ENCODE data around the gene PPM1H.

- TF ChIP-seq, protein P1, sequence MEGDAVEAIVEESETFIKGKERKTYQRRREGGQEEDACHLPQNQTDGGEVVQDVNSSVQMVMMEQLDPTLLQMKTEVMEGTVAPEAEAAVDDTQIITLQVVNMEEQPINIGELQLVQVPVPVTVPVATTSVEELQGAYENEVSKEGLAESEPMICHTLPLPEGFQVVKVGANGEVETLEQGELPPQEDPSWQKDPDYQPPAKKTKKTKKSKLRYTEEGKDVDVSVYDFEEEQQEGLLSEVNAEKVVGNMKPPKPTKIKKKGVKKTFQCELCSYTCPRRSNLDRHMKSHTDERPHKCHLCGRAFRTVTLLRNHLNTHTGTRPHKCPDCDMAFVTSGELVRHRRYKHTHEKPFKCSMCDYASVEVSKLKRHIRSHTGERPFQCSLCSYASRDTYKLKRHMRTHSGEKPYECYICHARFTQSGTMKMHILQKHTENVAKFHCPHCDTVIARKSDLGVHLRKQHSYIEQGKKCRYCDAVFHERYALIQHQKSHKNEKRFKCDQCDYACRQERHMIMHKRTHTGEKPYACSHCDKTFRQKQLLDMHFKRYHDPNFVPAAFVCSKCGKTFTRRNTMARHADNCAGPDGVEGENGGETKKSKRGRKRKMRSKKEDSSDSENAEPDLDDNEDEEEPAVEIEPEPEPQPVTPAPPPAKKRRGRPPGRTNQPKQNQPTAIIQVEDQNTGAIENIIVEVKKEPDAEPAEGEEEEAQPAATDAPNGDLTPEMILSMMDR (conservative IDR thresholded peaks at IDR 0.05; ENCODE audit: low read length): no peak
- no peak for TF ChIP-seq EZH2phosphoT487 (IDR thresholded peaks at IDR 0.05; ENCODE audit: borderline replicate concordance)
Observed at GRCh38 chr12:62771828-62772227, 163.1 kb downstream of the PPM1H start.

Measured in Loucy (cell line).